Osteoblast (primary cell): Measurements from ENCODE around the gene PHACTR1. TPM values are rescaled to one million over a fixed set of nuclear protein-coding genes. Genes with fewer than 3 reads are reported as not detected.
A peak's percentile ranks its signal among the peaks of the same experiment; 100 is the strongest.

ENCODE experiments used
- DNase-seq: peaks from one replicate; pipeline ENCODE4 v3.0.0; 2011; ENCODE audit warnings: low spot score, mixed read lengths; ENCODE audit not compliant: insufficient read length; ENCODE audit errors: missing footprints
- H2AFZ ChIP-seq: 2 replicates; pipeline ENCODE4 v1.6.0; 2011; ENCODE audit warnings: mild to moderate bottlenecking, low read length
- H3K27ac ChIP-seq: 2 replicates; pipeline ENCODE4 v1.5.1; 2011; ENCODE audit warnings: mild to moderate bottlenecking, low read depth, low read length, moderate library complexity
- H3K27me3 ChIP-seq: 2 replicates; pipeline ENCODE4 v1.6.0; 2012; ENCODE audit warnings: mild to moderate bottlenecking, control low read depth, inconsistent platforms, low read length, moderate library complexity; ENCODE audit not compliant: insufficient read depth
- H3K36me3 ChIP-seq: 2 replicates; pipeline ENCODE4 v1.5.1; 2011; ENCODE audit warnings: mild to moderate bottlenecking, low read length, control low read depth, moderate library complexity; ENCODE audit not compliant: insufficient read depth
- H3K4me1 ChIP-seq: 2 replicates; pipeline ENCODE4 v1.5.1; 2011; ENCODE audit warnings: mild to moderate bottlenecking, low read length, control low read depth, moderate library complexity; ENCODE audit not compliant: insufficient read depth
- H3K4me2 ChIP-seq: 2 replicates; pipeline ENCODE4 v1.6.0; 2011; ENCODE audit warnings: mild to moderate bottlenecking, low read length; ENCODE audit not compliant: insufficient read depth
- H3K4me3 ChIP-seq: fragments of 200-600 bp; sonication (generic); 3 replicates; pipeline ENCODE4 v1.5.1; 2012; ENCODE audit warnings: mild to moderate bottlenecking, low read length, inconsistent platforms; ENCODE audit not compliant: insufficient read depth
- H3K79me2 ChIP-seq: 2 replicates; pipeline ENCODE4 v1.6.0; 2012; ENCODE audit warnings: mild to moderate bottlenecking, low read length, control low read depth, inconsistent platforms; ENCODE audit not compliant: insufficient read depth
- H3K9me3 ChIP-seq: 2 replicates; pipeline ENCODE4 v1.5.1; 2011; ENCODE audit warnings: low read depth, low read length, control low read depth
- H4K20me1 ChIP-seq: 2 replicates; pipeline ENCODE4 v1.6.0; 2012; ENCODE audit warnings: mild to moderate bottlenecking, low read length, control low read depth; ENCODE audit not compliant: insufficient read depth
- CTCF ChIP-seq: IDR thresholded peaks from 2 replicates; pipeline ENCODE4 v1.5.1; 2011; ENCODE audit warnings: mild to moderate bottlenecking, low read depth, low read length, moderate library complexity; ENCODE audit errors: extremely low read depth
- total RNA-seq: library from RNA; depleted of rRNA; stranded (reverse); fragments of >200 nt; gene quantifications from 2 replicates; pipeline ENCODE4 v1.2.3, GENCODE V29; 2012

The PHACTR1 gene
- total RNA-seq, 1 donor = 0.36 TPM

DNA sequence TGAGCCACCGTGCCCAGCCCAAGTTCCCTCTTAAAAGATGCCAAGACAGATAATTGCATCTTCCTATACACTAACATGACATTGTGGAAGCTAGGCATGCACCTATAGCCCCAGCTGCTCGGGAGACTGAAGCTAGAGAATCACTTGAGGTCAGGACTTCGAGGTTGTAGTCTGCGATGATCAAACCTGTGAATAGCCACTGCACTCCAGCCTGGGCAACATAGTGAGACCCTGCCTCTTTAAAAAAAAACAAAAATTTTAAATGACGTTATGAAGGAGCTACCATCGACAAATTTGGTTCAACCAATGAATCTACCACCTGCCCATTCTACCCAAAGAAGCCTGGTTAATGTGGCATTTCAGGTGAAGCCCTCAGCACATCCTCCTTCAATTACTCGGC, 531.1 kb downstream of the PHACTR1 start:
- TF ChIP-seq CTCF = no peak
- H2AFZ ChIP-seq = no peak overlapping the region
- H3K4me2 ChIP-seq = no peak overlapping the region
- H3K27ac ChIP-seq = no peak overlapping the region
- H3K4me3 ChIP-seq = no peak overlapping the region
- H3K4me1 ChIP-seq = no peaks in the 10 kb centered on the region
- H3K27me3 ChIP-seq = no peaks in the 10 kb centered on the region
- no peak for DNase-seq
- H3K36me3 ChIP-seq = no peaks in the 10 kb centered on the region
- no peaks in the 10 kb centered on the region for H3K9me3 ChIP-seq
- no peaks in the 10 kb centered on the region for H4K20me1 ChIP-seq
- no peaks in the 10 kb centered on the region for H3K79me2 ChIP-seq

- Histone ChIP-seq H3K9me3 (no peaks in the 10 kb centered on the region), H3K79me2 (no peaks in the 10 kb centered on the region), H3K27ac (no peak overlapping the region), H4K20me1 (no peaks in the 10 kb centered on the region), H3K4me3 (no peak overlapping the region), H3K36me3 (no peaks in the 10 kb centered on the region), H2AFZ (no peak overlapping the region), H3K27me3 (no peaks in the 10 kb centered on the region), H3K4me2 (no peak overlapping the region), H3K4me1 (no peaks in the 10 kb centered on the region)
- TF ChIP-seq CTCF = no peak
- DNase-seq = peak; percentile 39
These were observed 531.5 kb downstream of the PHACTR1 start for GRCh38 chr6:13248053-13248452.

- DNase-seq = no peak
- no peak for TF ChIP-seq CTCF
- Histone ChIP-seq H3K4me3 (no peak overlapping the region), H3K9me3 (no peaks in the 10 kb centered on the region), H4K20me1 (no peaks in the 10 kb centered on the region), H3K27ac (no peak overlapping the region), H3K36me3 (no peaks in the 10 kb centered on the region), H3K27me3 (no peaks in the 10 kb centered on the region), H3K79me2 (no peaks in the 10 kb centered on the region), H3K4me2 (no peak overlapping the region), H2AFZ (no peak overlapping the region), H3K4me1 (no peaks in the 10 kb centered on the region)
These were observed 532.0 kb downstream of the PHACTR1 start for GRCh38 chr6:13248584-13248985.

DNA sequence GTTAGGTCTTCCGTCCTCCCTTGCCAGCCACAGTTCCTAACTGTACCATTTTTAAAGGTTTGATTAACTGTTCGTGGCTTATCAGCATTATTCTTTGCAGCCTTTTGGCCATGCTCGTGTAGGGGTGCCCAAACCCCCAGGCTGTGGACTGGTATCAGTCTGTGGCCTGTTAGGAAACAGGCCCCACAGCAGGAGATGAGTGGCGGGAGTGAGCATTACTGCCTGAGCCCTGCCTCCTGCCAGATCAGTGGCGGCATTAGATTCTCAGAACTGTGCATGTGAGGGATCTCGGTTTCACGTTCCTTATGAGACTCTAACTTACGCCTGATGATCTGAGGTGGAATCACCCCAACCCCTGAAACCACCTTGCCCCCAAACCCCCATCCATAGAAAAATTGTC, 532.4 kb downstream of the PHACTR1 start:
- Histone ChIP-seq H3K27me3 (no peaks in the 10 kb centered on the region), H2AFZ (no peak overlapping the region), H3K36me3 (no peaks in the 10 kb centered on the region), H3K4me2 (no peak overlapping the region), H3K27ac (no peak overlapping the region), H3K4me3 (no peak overlapping the region), H3K79me2 (no peaks in the 10 kb centered on the region), H3K4me1 (no peaks in the 10 kb centered on the region), H4K20me1 (no peaks in the 10 kb centered on the region), H3K9me3 (no peaks in the 10 kb centered on the region)
- TF ChIP-seq CTCF = no peak
- no peak for DNase-seq
